Spleen (tissue), 11 donors: Measurements from ENCODE around the gene TBC1D24. TPM values are rescaled to one million over a fixed set of nuclear protein-coding genes. Genes with fewer than 3 reads are reported as not detected.

Experiments used
- DNase-seq: peaks from one replicate; pipeline ENCODE4 v3.0.0-alpha.2; 2020
- H3K27ac ChIP-seq, 8 donors: fragments of 200-600 bp; sonication (generic) in 7 of 8; 1 replicate in 4 of 8; 2 replicates in 4 of 8; pipeline versions ENCODE4 v1.5.0 to v1.8.0; 2016 to 2021; ENCODE audit warnings: inconsistent platforms in 4 of 8, mild to moderate bottlenecking in 4 of 8, moderate library complexity in 1 of 8
- H3K27me3 ChIP-seq, 7 donors: fragments of 200-600 bp; sonication (generic) in 6 of 7; replicated peaks in 1 of 7; 1 replicate in 4 of 7; 2 replicates in 3 of 7; pipeline versions ENCODE4 v1.5.0 to v1.8.0; 2016 to 2021; ENCODE audit warnings: inconsistent platforms in 3 of 7, mild to moderate bottlenecking in 1 of 7
- H3K36me3 ChIP-seq, 6 donors: fragments of 200-600 bp; sonication (generic) in 5 of 6; 1 replicate in 4 of 6; 2 replicates in 2 of 6; pipeline versions ENCODE4 v1.5.0 to v1.8.0; 2016 to 2021; ENCODE audit warnings: inconsistent platforms in 2 of 6
- H3K4me1 ChIP-seq, 6 donors: fragments of 200-600 bp; sonication (generic) in 5 of 6; 1 replicate in 3 of 6; 2 replicates in 3 of 6; pipeline versions ENCODE4 v1.5.0 to v1.8.0; 2016 to 2021; ENCODE audit warnings: inconsistent platforms in 3 of 6
- H3K4me3 ChIP-seq, 8 donors: fragments of 200-600 bp; sonication (generic) in 7 of 8; 1 replicate in 4 of 8; 2 replicates in 4 of 8; pipeline versions ENCODE4 v1.5.0 to v1.8.0; 2016 to 2021; ENCODE audit warnings: inconsistent platforms in 4 of 8, mild to moderate bottlenecking in 4 of 8, moderate library complexity in 2 of 8
- H3K9me3 ChIP-seq, 8 donors: fragments of 200-600 bp; sonication (generic) in 7 of 8; 1 replicate in 4 of 8; 2 replicates in 4 of 8; pipeline versions ENCODE4 v1.5.0 to v1.8.0; 2016 to 2021; ENCODE audit warnings: inconsistent platforms in 4 of 8
- CTCF ChIP-seq, 11 experiments: fragments of 200-600 bp in 7 of 11; fragments of 450-650 bp in 4 of 11; sonication (generic) in 4 of 11; IDR thresholded peaks in 8 of 11; conservative IDR thresholded peaks in 3 of 11; 1 replicate in 7 of 11; 2 replicates in 4 of 11; pipeline versions ENCODE4 v1.4.0 to v1.8.0; 2016 to 2021; ENCODE audit warnings: antibody characterized with exemption in 11 of 11, inconsistent platforms in 4 of 11, mild to moderate bottlenecking in 1 of 11
- POLR2A ChIP-seq, 3 donors: fragments of 450-650 bp; IDR thresholded peaks; one replicate each; pipeline ENCODE4 v1.5.1; 2017; ENCODE audit warnings: antibody characterized with exemption in 3 of 3, mild to moderate bottlenecking in 1 of 3
- POLR2AphosphoS5 ChIP-seq, 3 donors: sonication (generic); formaldehyde crosslinking; IDR thresholded peaks; one replicate each; pipeline ENCODE4 v1.5.1; 2017; ENCODE audit warnings: antibody characterized with exemption in 3 of 3
- WGBS, 5 donors: extraction: QIAGEN DNeasy Blood & Tissue Kit in 3 of 5; methylation state at CpG; one replicate each; pipeline versions ENCODE4 v1.1.5 to v1.1.7; 2013 to 2018; 5-methylcytosine and 5-hydroxymethylcytosine counted together
- intact Hi-C: fragments of 100-400 bp; cut with DNase I; formaldehyde crosslinking; loops from one replicate; pipeline ENCODE4 v1.15.0; 2023; ENCODE audit warnings: low total_unique reads
- polyA plus RNA-seq, 3 donors: library from polyadenylated mRNA; stranded (reverse); fragments of 200-250 nt; gene quantifications; one replicate each; pipeline ENCODE4 v1.2.1, GENCODE V29; 2013
- total RNA-seq, 7 donors: library from RNA; depleted of rRNA in 3 of 7; stranded (reverse); fragments of >200 nt in 3 of 7; fragmentation: NEBNext Ultra II Directional in 4 of 7; extraction: Animal tissue kit (Norgen Biotek cat#: 25700) in 4 of 7; gene quantifications; one replicate each; pipeline versions ENCODE4 v1.1.0 to v1.2.1, GENCODE V29; 2016 to 2021
- donor health status: healthy with polysubstance abuse.
- donor health status: DM: no; HTN: no; CAD: no; lungs with moderate emphysema.
- donor health status: DM: no; HTN: no; CAD: no.
- donor health status: Bipolar disorder and iron deficiency.
- donor health status: healthy.
- donor health status: DM: no; HTN: no; CAD: no.
- donor health status: DM: yes; HTN: yes; CAD: no.

The TBC1D24 gene
- total and polyA plus RNA-seq, 10 donors, result 2.2 to 15.3 (median 11.3) TPM

DNA sequence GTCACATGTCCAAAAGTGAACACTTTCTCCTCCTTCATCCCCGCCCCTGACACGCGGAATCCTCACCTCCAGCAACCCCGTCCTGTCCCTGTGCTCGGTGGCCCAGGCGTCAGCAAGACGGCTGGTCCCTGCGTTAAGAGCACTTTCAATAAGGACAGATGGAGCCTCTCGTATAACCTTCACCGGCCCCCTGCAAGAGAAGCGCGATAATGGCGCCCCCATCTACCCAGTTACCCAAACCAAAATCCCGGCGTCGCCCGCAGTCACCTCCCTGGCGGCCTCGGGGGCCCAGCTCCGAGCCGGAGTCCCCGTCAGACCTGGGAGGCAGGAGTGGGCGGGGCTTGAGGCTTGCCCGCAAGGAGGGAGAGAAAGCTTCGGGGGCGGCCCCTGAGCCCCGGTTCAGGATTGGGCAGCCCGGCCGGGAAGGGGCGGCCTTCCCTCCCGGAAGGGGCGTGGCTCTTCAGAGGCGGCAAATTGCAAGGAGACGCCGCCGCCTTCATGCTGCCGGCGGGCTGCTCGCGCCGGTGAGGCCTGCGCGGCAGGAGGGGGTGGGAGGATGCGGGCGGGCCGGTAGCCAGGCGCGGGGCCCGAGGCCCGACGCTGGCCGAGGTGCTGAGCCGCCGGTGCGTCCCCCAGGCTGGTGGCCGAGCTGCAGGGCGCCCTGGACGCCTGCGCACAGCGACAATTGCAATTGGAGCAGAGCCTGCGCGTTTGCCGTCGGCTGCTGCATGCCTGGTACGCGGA is 15.1 kb upstream of the TBC1D24 start, which contains the start of gene TEDC2:
TEDC2 (plus strand) TSS at position 463 of the 744 bp plus-strand sequence; CDS start at position 499, 36 bp downstream.
- DNase-seq, result peak; percentile 99
- Histone ChIP-seq H3K36me3 (peaks cover 0 to 31% (median 6%) of the 10 kb centered on the region in 6 donors), H3K27me3 (peaks cover 0 to 3% (median 0%) of the 10 kb centered on the region in 7 donors), H3K9me3 (no peaks in the 10 kb centered on the region), H3K27ac (peak within 1 kb of the TSS in 5 of 8 donors; percentile 5 to 62 (median 39)), H3K4me3 (peak within 1 kb of the TSS; percentile 18 to 77 (median 64)), H3K4me1 (peaks cover 0 to 26% (median 18%) of the 10 kb centered on the region in 6 donors)
- TF ChIP-seq POLR2A (IDR thresholded peaks at IDR 0.05) (no peak), POLR2AphosphoS5 (IDR thresholded peaks at IDR 0.05) (peak; percentile 26 to 83 (median 71)), CTCF (IDR thresholded peaks at IDR 0.05 in 8 of 11, conservative IDR thresholded peaks at IDR 0.05 in 3 of 11) (peak in 3 of 11 experiments; percentile 23 to 30 (median 29))
- intact Hi-C loops, result no loop called here
- 0 to 2% (median 1%) methylated on average over 41 to 66 of the region's 66 CpGs for WGBS, 5 donors

- peak overlapping the region in 2 of 8 donors; percentile 58 to 62 for H3K27ac ChIP-seq
- no peaks in the 10 kb centered on the region for H3K9me3 ChIP-seq
- peaks cover 0 to 26% (median 18%) of the 10 kb centered on the region in 6 donors for H3K4me1 ChIP-seq
- intact Hi-C loops, result no loop called here
- no peak for DNase-seq
- WGBS, 5 donors, result 4 to 7% (median 6%) methylated on average over 5 to 20 of the region's 20 CpGs
- TF ChIP-seq POLR2A (IDR thresholded peaks at IDR 0.05), result no peak
- no peak for TF ChIP-seq CTCF (IDR thresholded peaks at IDR 0.05 in 8 of 11, conservative IDR thresholded peaks at IDR 0.05 in 3 of 11)
- TF ChIP-seq POLR2AphosphoS5 (IDR thresholded peaks at IDR 0.05), result no peak
- peak overlapping the region; percentile 18 to 77 (median 64) for H3K4me3 ChIP-seq
- peaks cover 0 to 25% (median 6%) of the 10 kb centered on the region in 6 donors for H3K36me3 ChIP-seq
- H3K27me3 ChIP-seq, result peaks cover 0 to 3% (median 0%) of the 10 kb centered on the region in 7 donors
Measured at GRCh38 chr16:2460391-2460713, 14.6 kb upstream of the TBC1D24 start.

GRCh38 chr16:2460916-2461315 is 14.0 kb upstream of the TBC1D24 start:
- peaks cover 0 to 20% (median 6%) of the 10 kb centered on the region in 6 donors for H3K36me3 ChIP-seq
- 77 to 91% (median 86%) methylated on average over 5 to 13 of the region's 13 CpGs for WGBS, 5 donors
- intact Hi-C loops, result no loop called here
- H3K9me3 ChIP-seq, result no peaks in the 10 kb centered on the region
- peaks cover 0 to 3% (median 0%) of the 10 kb centered on the region in 7 donors for H3K27me3 ChIP-seq
- H3K27ac ChIP-seq, result no peak overlapping the region
- peak overlapping the region in 2 of 8 donors; percentile 67 to 77 for H3K4me3 ChIP-seq
- no peak for TF ChIP-seq POLR2A (IDR thresholded peaks at IDR 0.05)
- TF ChIP-seq CTCF (IDR thresholded peaks at IDR 0.05 in 8 of 11, conservative IDR thresholded peaks at IDR 0.05 in 3 of 11), result no peak
- no peak for TF ChIP-seq POLR2AphosphoS5 (IDR thresholded peaks at IDR 0.05)
- H3K4me1 ChIP-seq, result peaks cover 0 to 26% (median 18%) of the 10 kb centered on the region in 6 donors
- no peak for DNase-seq
